Gastroesophageal sphincter (tissue), 3 donors: ENCODE results near the gene AUTS2.

ENCODE experiments used
- POLR2AphosphoS5 ChIP-seq: sonication (generic); formaldehyde crosslinking; IDR thresholded peaks from one replicate; pipeline ENCODE4 v1.6.1; 2017; ENCODE audit warnings: antibody characterized with exemption
- TF ChIP-seq, protein P1 (sequence below), 4 experiments: fragments of 200-600 bp in 2 of 4; fragments of 450-650 bp in 2 of 4; sonication (generic) in 1 of 4; IDR thresholded peaks; one replicate each; pipeline ENCODE4 v1.5.1; 2017 to 2019; ENCODE audit warnings: antibody characterized with exemption in 4 of 4, mild to moderate bottlenecking in 2 of 4, moderate library complexity in 2 of 4

DNA sequence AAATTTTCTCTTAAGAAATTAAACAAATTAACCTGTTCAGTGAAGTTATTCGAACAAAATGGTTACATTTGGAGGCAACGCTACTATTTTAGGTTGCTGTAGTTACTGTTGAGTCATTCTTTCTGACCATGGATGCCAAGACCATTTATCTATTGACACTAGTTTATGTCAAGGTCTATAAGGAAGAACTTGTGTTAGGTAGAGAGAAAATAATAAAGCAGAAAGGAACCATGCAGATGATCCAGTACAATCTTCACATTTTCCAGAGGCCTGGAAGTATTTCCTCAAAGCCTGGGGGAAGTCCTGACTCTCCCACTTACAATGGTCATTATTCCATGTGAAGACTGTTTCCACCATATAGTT, 925.7 kb downstream of the AUTS2 start:
- TF ChIP-seq, protein P1, sequence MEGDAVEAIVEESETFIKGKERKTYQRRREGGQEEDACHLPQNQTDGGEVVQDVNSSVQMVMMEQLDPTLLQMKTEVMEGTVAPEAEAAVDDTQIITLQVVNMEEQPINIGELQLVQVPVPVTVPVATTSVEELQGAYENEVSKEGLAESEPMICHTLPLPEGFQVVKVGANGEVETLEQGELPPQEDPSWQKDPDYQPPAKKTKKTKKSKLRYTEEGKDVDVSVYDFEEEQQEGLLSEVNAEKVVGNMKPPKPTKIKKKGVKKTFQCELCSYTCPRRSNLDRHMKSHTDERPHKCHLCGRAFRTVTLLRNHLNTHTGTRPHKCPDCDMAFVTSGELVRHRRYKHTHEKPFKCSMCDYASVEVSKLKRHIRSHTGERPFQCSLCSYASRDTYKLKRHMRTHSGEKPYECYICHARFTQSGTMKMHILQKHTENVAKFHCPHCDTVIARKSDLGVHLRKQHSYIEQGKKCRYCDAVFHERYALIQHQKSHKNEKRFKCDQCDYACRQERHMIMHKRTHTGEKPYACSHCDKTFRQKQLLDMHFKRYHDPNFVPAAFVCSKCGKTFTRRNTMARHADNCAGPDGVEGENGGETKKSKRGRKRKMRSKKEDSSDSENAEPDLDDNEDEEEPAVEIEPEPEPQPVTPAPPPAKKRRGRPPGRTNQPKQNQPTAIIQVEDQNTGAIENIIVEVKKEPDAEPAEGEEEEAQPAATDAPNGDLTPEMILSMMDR (IDR thresholded peaks at IDR 0.05) = no peak
- no peak for TF ChIP-seq POLR2AphosphoS5
